ENCODE results near the gene SYNC.
"Not testable (repeated sequence)": the region's sequence is repeated elsewhere in the genome, so short reads cannot be mapped to it uniquely, and the experiment has no call there.

The SYNC gene

GRCh38 chr1:32642292-32642827 lies 60.2 kb downstream of the SYNC start:
- not testable (repeated sequence) for DNase-seq (ENCODE audit: low read depth)

DNA sequence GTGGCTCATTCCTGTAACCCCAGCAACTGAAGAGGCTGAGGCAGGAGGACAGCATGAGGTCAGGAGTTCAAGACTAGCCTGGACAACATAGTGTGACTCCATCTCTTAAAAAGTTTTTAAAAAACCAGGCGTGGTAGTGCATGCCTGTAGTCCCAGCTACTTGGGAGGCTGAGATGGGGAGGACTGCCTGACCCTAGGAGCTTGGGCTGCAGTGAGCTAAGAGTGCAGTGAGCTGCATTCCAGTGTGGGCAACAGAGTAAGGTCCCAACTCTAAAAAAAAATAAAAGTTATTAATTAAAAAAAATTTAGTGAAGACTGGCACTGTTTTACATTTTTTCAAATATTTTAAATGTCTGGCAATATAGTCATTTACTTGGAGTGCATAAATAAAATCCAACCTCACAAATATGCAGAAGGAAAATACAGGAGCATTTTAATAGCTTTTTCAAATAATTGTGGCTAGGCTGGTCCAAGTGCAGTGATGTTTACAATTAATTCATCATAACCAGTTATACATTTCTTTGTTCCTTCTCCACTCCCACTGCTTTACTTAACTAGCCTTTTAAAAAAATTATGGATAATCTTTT lies 63.0 kb downstream of the SYNC start:
- DNase-seq (ENCODE audit: low read depth): peak; percentile 10

- DNase-seq (ENCODE audit: low read depth): no peak
Measured at GRCh38 chr1:32636914-32637645, 65.5 kb downstream of the SYNC start.

GRCh38 chr1:32635508-32636277 lies 66.9 kb downstream of the SYNC start:
- no peak for DNase-seq (ENCODE audit: low read depth)

DNA sequence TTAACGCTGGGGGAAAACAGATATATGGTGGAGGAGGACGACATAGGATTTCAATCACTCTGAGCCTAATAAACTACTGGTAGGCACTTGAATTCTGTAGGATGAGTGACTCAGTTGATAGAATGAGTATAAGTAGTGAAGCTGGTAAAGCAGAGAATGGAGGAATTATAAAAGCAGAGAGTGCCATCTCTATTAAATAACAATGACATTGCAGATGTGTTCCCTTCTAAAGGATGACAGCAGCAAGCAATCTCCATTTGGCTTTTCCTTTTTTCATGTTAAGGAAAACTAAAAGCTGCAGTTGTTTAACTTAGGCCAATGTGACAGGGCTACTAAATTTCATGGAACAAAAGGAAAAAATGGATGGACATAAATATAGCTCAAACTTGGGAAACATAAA lies 69.7 kb downstream of the SYNC start:
- DNase-seq (ENCODE audit: low read depth): no peak

GRCh38 chr1:32630173-32630572 lies 72.4 kb downstream of the SYNC start:
- DNase-seq (ENCODE audit: low read depth): not testable (repeated sequence)
